Neutrophil (primary cell): ENCODE data around the gene DDX18.
"Not testable (repeated sequence)": the region's sequence is repeated elsewhere in the genome, so short reads cannot be mapped to it uniquely, and the experiment has no call there.

Experiments used
- H3K27ac ChIP-seq: fragments of 200-600 bp; sonication (generic); 2 replicates; pipeline ENCODE4 v1.5.1; 2016; ENCODE audit warnings: mild to moderate bottlenecking, moderate library complexity
- H3K27me3 ChIP-seq: fragments of 200-600 bp; sonication (generic); 2 replicates; pipeline ENCODE4 v1.6.0; 2016; ENCODE audit warnings: mild to moderate bottlenecking
- H3K36me3 ChIP-seq: fragments of 200-600 bp; sonication (generic); 2 replicates; pipeline ENCODE4 v1.5.1; 2017
- H3K4me1 ChIP-seq, 2 experiments: fragments of 200-600 bp in 1 of 2; sonication (generic) in 1 of 2; 1 replicate in 1 of 2; 2 replicates in 1 of 2; pipeline versions ENCODE4 v1.5.1 to v1.6.1; 2013 to 2016; ENCODE audit warnings: low read depth in 1 of 2, low read length in 1 of 2, mild to moderate bottlenecking in 1 of 2, moderate library complexity in 1 of 2; ENCODE audit not compliant: control insufficient read depth in 1 of 2, insufficient read depth in 1 of 2
- H3K4me3 ChIP-seq, 2 experiments: fragments of 200-600 bp in 1 of 2; sonication (generic) in 1 of 2; 1 replicate in 1 of 2; 2 replicates in 1 of 2; pipeline ENCODE4 v1.5.1; 2013 to 2016; ENCODE audit warnings: low read depth in 1 of 2, low read length in 1 of 2, mild to moderate bottlenecking in 1 of 2, moderate library complexity in 1 of 2
- H3K9me3 ChIP-seq: fragments of 200-600 bp; sonication (generic); 2 replicates; pipeline ENCODE4 v1.5.1; 2016
- TF ChIP-seq, protein P1 (sequence below): fragments of 200-600 bp; sonication (generic); IDR thresholded peaks from 2 replicates; pipeline ENCODE4 v1.5.1; 2016; ENCODE audit warnings: antibody characterized with exemption

DDX18 gene

GRCh38 chr2:117812443-117812842, 2.0 kb upstream of the DDX18 start:
- peaks cover 17 to 18% of the 10 kb centered on the region in 2 experiments for H3K4me1 ChIP-seq
- H3K9me3 ChIP-seq = no peaks in the 10 kb centered on the region
- no peaks in the 10 kb centered on the region for H3K36me3 ChIP-seq
- TF ChIP-seq, protein P1, sequence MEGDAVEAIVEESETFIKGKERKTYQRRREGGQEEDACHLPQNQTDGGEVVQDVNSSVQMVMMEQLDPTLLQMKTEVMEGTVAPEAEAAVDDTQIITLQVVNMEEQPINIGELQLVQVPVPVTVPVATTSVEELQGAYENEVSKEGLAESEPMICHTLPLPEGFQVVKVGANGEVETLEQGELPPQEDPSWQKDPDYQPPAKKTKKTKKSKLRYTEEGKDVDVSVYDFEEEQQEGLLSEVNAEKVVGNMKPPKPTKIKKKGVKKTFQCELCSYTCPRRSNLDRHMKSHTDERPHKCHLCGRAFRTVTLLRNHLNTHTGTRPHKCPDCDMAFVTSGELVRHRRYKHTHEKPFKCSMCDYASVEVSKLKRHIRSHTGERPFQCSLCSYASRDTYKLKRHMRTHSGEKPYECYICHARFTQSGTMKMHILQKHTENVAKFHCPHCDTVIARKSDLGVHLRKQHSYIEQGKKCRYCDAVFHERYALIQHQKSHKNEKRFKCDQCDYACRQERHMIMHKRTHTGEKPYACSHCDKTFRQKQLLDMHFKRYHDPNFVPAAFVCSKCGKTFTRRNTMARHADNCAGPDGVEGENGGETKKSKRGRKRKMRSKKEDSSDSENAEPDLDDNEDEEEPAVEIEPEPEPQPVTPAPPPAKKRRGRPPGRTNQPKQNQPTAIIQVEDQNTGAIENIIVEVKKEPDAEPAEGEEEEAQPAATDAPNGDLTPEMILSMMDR = no peak
- no peak overlapping the region for H3K27ac ChIP-seq
- H3K4me3 ChIP-seq = no peak overlapping the region
- H3K27me3 ChIP-seq = peaks cover 25% of the 10 kb centered on the region

GRCh38 chr2:117815946-117816345, 1.5 kb downstream of the DDX18 start:
- no peak overlapping the region for H3K4me3 ChIP-seq
- peaks cover 25% of the 10 kb centered on the region for H3K36me3 ChIP-seq
- TF ChIP-seq, protein P1 = no peak
- H3K9me3 ChIP-seq = no peaks in the 10 kb centered on the region
- H3K4me1 ChIP-seq = peaks cover 17 to 18% of the 10 kb centered on the region in 2 experiments
- peaks cover 20% of the 10 kb centered on the region for H3K27me3 ChIP-seq
- H3K27ac ChIP-seq = peak overlapping the region; percentile 90

DNA sequence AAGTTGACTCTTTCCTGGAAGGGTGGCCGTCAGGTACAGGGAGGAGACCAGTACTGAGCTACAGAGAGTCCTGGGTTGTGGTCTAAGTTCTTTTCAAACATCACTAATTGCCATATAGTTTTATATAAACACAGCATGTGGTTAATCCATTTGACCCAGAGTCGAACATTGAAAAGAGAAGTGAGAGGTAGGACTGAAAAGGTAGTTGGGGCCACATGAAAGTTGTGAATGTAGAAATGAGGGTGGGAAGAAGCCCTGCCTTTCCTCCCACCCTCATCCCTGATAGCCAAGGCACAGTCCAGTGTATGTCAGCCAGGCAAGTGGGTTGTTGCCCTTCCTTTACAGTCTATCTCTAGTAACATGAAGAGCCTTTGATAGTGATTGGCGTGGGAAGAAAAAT, 4.4 kb downstream of the DDX18 start:
- no peak overlapping the region for H3K27ac ChIP-seq

GRCh38 chr2:117820444-117820843, 6.0 kb downstream of the DDX18 start:
- Histone ChIP-seq H3K4me1 (peaks cover 4 to 5% of the 10 kb centered on the region in 2 experiments), H3K27ac (no peak overlapping the region), H3K4me3 (no peak overlapping the region), H3K27me3 (no peaks in the 10 kb centered on the region), H3K36me3 (peaks cover 67% of the 10 kb centered on the region), H3K9me3 (no peaks in the 10 kb centered on the region)
- TF ChIP-seq, protein P1 = no peak

More for the DNA sequence above, 4.4 kb downstream of the DDX18 start:
- peaks cover 55% of the 10 kb centered on the region for H3K36me3 ChIP-seq
- peaks cover 13 to 17% of the 10 kb centered on the region in 2 experiments for H3K4me1 ChIP-seq
- TF ChIP-seq, protein P1 = no peak
- H3K9me3 ChIP-seq = no peaks in the 10 kb centered on the region
- H3K27me3 ChIP-seq = no peaks in the 10 kb centered on the region
- no peak overlapping the region for H3K4me3 ChIP-seq

DNA sequence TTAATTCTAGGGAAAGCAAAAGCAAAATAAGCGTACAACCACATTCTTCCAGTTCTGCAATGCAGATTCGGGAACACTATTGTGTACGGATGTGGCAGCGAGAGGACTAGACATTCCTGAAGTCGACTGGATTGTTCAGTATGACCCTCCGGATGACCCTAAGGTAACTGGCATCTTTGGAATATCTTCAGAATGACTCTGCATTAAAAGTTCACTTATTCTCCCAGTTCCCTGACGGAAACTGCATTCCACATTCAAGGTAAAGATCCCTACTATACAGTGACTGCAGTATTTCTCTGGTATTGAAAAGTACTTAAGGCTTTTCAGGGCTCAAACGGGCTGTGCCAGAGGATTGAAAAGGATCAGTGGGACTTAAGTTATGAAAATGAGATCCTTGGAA, 10.9 kb downstream of the DDX18 start:
- Histone ChIP-seq H3K4me1 (no peaks in the 10 kb centered on the region), H3K27ac (no peak overlapping the region), H3K9me3 (no peaks in the 10 kb centered on the region), H3K4me3 (no peak overlapping the region), H3K36me3 (peaks cover 95% of the 10 kb centered on the region), H3K27me3 (no peaks in the 10 kb centered on the region)
- TF ChIP-seq, protein P1 = no peak

GRCh38 chr2:117827464-117827863, 13.0 kb downstream of the DDX18 start:
- H3K4me3 ChIP-seq, H3K27ac ChIP-seq, H3K9me3 ChIP-seq, H3K27me3 ChIP-seq, H3K4me1 ChIP-seq: not testable (repeated sequence)
- H3K36me3 ChIP-seq = peaks cover 91% of the 10 kb centered on the region
